ENCODE measurements around the gene PQBP1. TPM values are rescaled to one million over a fixed set of nuclear protein-coding genes. Genes with fewer than 3 reads are reported as not detected.
A peak's percentile ranks its signal among the peaks of the same experiment; 100 is the strongest.
"Not testable (repeated sequence)": the region's sequence is repeated elsewhere in the genome, so short reads cannot be mapped to it uniquely, and the experiment has no call there.

PQBP1 gene
- total and polyA plus RNA-seq, 2 of the 13 experiments (the other 11 are each of a cell fraction or from before 2014, with no cell fraction given), result 58.1 to 80.9 TPM

DNA sequence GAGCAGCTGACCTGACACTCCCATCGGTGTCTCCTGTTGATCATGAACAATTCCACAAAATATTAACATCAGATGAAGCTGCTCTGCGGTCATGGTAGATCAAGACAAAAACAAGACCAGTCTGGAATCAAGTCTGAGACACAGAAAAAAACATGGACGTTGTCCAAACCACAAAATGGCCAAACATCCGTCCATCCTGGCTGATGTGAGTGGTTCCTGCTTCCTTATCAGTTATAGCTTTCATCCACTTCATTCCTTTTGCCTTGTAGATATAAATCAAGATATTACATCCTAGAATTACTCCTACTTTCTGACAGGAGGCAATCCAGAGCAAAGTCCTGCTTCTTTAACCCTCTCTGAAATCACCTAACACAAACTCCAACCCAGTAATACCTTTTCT lies 33.5 kb upstream of the PQBP1 start:
- FAIRE-seq, result no peak
- Histone ChIP-seq H3K9me3 (ENCODE audit: low read length) (no peaks in the 10 kb centered on the region), H3K27me3 (ENCODE audit: control insufficient read depth in 1 of 2, insufficient read depth in 2 of 2, low read length in 2 of 2) (no peaks in the 10 kb centered on the region), H4K20me1 (ENCODE audit: insufficient read depth, low read length) (no peaks in the 10 kb centered on the region), H3K4me2 (ENCODE audit: low read depth, low read length) (no peak overlapping the region), H3K4me3 (replicated peaks in 1 of 3; ENCODE audit: insufficient read depth in 1 of 3, low read depth in 2 of 3, low read length in 3 of 3) (no peak overlapping the region), H2AFZ (ENCODE audit: low read length) (peak overlapping the region; percentile 15), H3K36me3 (replicated peaks in 1 of 2; ENCODE audit: control insufficient read depth in 1 of 2, insufficient read depth in 2 of 2, low read length in 2 of 2) (no peaks in the 10 kb centered on the region), H3K79me2 (ENCODE audit: insufficient read depth, low read length) (no peaks in the 10 kb centered on the region), H3K4me1 (ENCODE audit: insufficient read depth, low read length) (peaks cover 21% of the 10 kb centered on the region), H3K27ac (ENCODE audit: extremely low read length, insufficient read depth, low read length) (no peak overlapping the region), H3K9ac (ENCODE audit: insufficient read depth, low read depth, low read length) (no peak overlapping the region)
- in situ Hi-C loops (cut with HindIII; ENCODE audit: extremely low pct_ligation_motif_present, low pct_unique_long_range_greater_than_20kb) (no loop called here), intact Hi-C loops (cut with micrococcal nuclease; ENCODE audit: unreplicated experiment) (no loop called here)
- DNase-seq (ENCODE audit: low spot score), result peak; percentile 1
- ATAC-seq, result no peak
- no peak for TF ChIP-seq MXD4 (CRISPR knock-in tag; IDR thresholded peaks at IDR 0.05)
- ChIA-PET CTCF (ENCODE audit: low intra/inter-chr PET ratio, low total read pairs) (no interaction called here), POLR2A (no interaction called here)
- no TSS peak for BruUV-seq (replicated peaks)
- 0% methylated on average over 4 of the region's 4 CpGs for WGBS (ENCODE audit: low lambda C conversion rate)

- DNase-seq (ENCODE audit: low spot score); intact Hi-C loops (cut with micrococcal nuclease; ENCODE audit: unreplicated experiment); H3K4me3 ChIP-seq (replicated peaks in 1 of 3; ENCODE audit: insufficient read depth in 1 of 3, low read depth in 2 of 3, low read length in 3 of 3); FAIRE-seq; CTCF ChIA-PET (ENCODE audit: low intra/inter-chr PET ratio, low total read pairs); POLR2A ChIA-PET; BruUV-seq (replicated peaks); in situ Hi-C loops (cut with HindIII; ENCODE audit: extremely low pct_ligation_motif_present, low pct_unique_long_range_greater_than_20kb); H3K36me3 ChIP-seq (replicated peaks in 1 of 2; ENCODE audit: control insufficient read depth in 1 of 2, insufficient read depth in 2 of 2, low read length in 2 of 2); H2AFZ ChIP-seq (ENCODE audit: low read length); H4K20me1 ChIP-seq (ENCODE audit: insufficient read depth, low read length); H3K4me2 ChIP-seq (ENCODE audit: low read depth, low read length); ATAC-seq; H3K79me2 ChIP-seq (ENCODE audit: insufficient read depth, low read length); H3K27ac ChIP-seq (ENCODE audit: extremely low read length, insufficient read depth, low read length); H3K9ac ChIP-seq (ENCODE audit: insufficient read depth, low read depth, low read length); H3K9me3 ChIP-seq (ENCODE audit: low read length); H3K27me3 ChIP-seq (ENCODE audit: control insufficient read depth in 1 of 2, insufficient read depth in 2 of 2, low read length in 2 of 2): not testable (repeated sequence)
- 0% methylated on average over 2 of the region's 2 CpGs for WGBS (ENCODE audit: low lambda C conversion rate)
- H3K4me1 ChIP-seq (ENCODE audit: insufficient read depth, low read length), result peaks cover 10% of the 10 kb centered on the region
Observed at GRCh38 chrX:48872017-48872416, 25.7 kb upstream of the PQBP1 start.

DNA sequence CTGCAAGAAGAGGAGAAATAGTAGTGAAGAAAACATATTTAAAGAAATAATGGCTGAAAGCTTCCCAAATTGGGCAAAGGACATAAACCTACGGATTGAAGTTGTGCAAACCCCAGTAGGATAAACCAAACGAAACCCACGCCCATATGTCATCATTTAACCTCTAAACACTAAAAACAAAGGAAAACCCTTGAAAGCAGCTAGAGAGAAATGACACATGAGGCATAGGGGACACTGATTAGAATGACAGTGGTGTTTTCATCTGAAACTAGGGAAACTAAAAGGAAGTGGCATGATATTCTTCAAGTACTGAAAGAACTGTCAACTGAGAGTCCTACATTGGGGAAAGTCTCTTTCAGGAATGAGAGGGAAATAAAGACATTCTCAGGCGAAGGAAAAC lies 20.8 kb upstream of the PQBP1 start:
- H3K4me2 ChIP-seq (ENCODE audit: low read depth, low read length); H3K4me1 ChIP-seq (ENCODE audit: insufficient read depth, low read length); H3K27me3 ChIP-seq (ENCODE audit: control insufficient read depth in 1 of 2, insufficient read depth in 2 of 2, low read length in 2 of 2); H3K9ac ChIP-seq (ENCODE audit: insufficient read depth, low read depth, low read length); H3K9me3 ChIP-seq (ENCODE audit: low read length); H3K27ac ChIP-seq (ENCODE audit: extremely low read length, insufficient read depth, low read length); DNase-seq (ENCODE audit: low spot score); H3K36me3 ChIP-seq (replicated peaks in 1 of 2; ENCODE audit: control insufficient read depth in 1 of 2, insufficient read depth in 2 of 2, low read length in 2 of 2); POLR2A ChIA-PET; ATAC-seq; in situ Hi-C loops (cut with HindIII; ENCODE audit: extremely low pct_ligation_motif_present, low pct_unique_long_range_greater_than_20kb); H4K20me1 ChIP-seq (ENCODE audit: insufficient read depth, low read length); CTCF ChIA-PET (ENCODE audit: low intra/inter-chr PET ratio, low total read pairs); H3K79me2 ChIP-seq (ENCODE audit: insufficient read depth, low read length); H2AFZ ChIP-seq (ENCODE audit: low read length); intact Hi-C loops (cut with micrococcal nuclease; ENCODE audit: unreplicated experiment); BruUV-seq (replicated peaks); FAIRE-seq; H3K4me3 ChIP-seq (replicated peaks in 1 of 3; ENCODE audit: insufficient read depth in 1 of 3, low read depth in 2 of 3, low read length in 3 of 3): not testable (repeated sequence)
- whole genome bisulfite sequencing (ENCODE audit: low lambda C conversion rate), result 6% methylated on average over 4 of the region's 4 CpGs
